Measurements from ENCODE around the gene SLC35E1. TPM values are rescaled to one million over a fixed set of nuclear protein-coding genes. Genes with fewer than 3 reads are reported as not detected.

Gene SLC35E1
- polyA plus RNA-seq, 1 donor (not counting 4 experiments of a cell fraction or from before 2014, with no cell fraction given), result 30.3 TPM

DNA sequence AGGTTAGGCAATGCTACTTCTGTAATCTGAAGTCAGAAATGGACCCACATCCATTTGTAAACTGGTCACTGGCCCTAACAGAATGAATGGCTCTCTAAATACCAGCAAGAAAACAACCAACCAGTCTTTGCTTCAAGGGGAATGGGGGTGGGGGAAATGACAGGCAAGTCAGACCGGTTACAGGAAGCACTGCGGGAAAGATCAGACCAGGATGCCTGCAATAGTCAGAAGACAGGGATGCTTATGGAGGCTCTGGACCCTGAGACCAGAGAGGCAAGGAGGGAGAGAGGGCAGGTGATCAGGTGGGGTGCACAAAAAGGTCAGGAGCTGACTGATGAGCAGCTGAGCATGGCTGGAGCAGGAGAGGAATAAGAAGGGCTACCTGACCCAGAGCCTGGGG is 42.7 kb upstream of the SLC35E1 start:
- no peak for DNase-seq (ENCODE audit: low read depth, low spot score)
- H3K4me2 ChIP-seq (ENCODE audit: control insufficient read depth, extremely low read depth, insufficient read depth, low read depth, low read length), result no peak overlapping the region
- peaks cover 43% of the 10 kb centered on the region for H4K20me1 ChIP-seq (ENCODE audit: control insufficient read depth, extremely low read depth, insufficient read depth, low read length)
- H3K9me1 ChIP-seq (ENCODE audit: control insufficient read depth, extremely low read depth, insufficient read depth, low read length), result peaks cover 5% of the 10 kb centered on the region
- no peaks in the 10 kb centered on the region for H3K27me3 ChIP-seq (ENCODE audit: control insufficient read depth, extremely low read depth, insufficient read depth, low read length)
- dilution Hi-C loops (cut with MboI; ENCODE audit: extremely low pct_ligation_motif_present, low sequenced_read_pairs), result no loop called here
- H3K9me3 ChIP-seq (ENCODE audit: control insufficient read depth, low read depth, low read length), result no peaks in the 10 kb centered on the region
- peaks cover 0 to 3% of the 10 kb centered on the region in 2 experiments for H3K36me3 ChIP-seq (ENCODE audit: control insufficient read depth in 2 of 2, extremely low read depth in 1 of 2, insufficient read depth in 2 of 2, low read length in 2 of 2)
- H3K27ac ChIP-seq (ENCODE audit: control insufficient read depth, insufficient read depth, low read length), result no peak overlapping the region
- no peak overlapping the region for H3K9ac ChIP-seq (ENCODE audit: control insufficient read depth, extremely low read depth, insufficient read depth, low read length)
- no peak for FAIRE-seq
- no peak overlapping the region for H2AFZ ChIP-seq (ENCODE audit: control insufficient read depth, low read length)
- peaks cover 7% of the 10 kb centered on the region for H3K4me1 ChIP-seq (ENCODE audit: control insufficient read depth, extremely low read depth, insufficient read depth, low read length)
- H3K79me2 ChIP-seq (ENCODE audit: control insufficient read depth, insufficient read depth, low read length), result peaks cover 96% of the 10 kb centered on the region
- H3K4me3 ChIP-seq (ENCODE audit: control insufficient read depth in 2 of 3, extremely low read depth in 1 of 3, insufficient read depth in 2 of 3, low read depth in 1 of 3, low read length in 3 of 3), result no peak overlapping the region
- no peak for TF ChIP-seq EZH2 (IDR thresholded peaks at IDR 0.05; ENCODE audit: low read length)
- TF ChIP-seq, protein P1, sequence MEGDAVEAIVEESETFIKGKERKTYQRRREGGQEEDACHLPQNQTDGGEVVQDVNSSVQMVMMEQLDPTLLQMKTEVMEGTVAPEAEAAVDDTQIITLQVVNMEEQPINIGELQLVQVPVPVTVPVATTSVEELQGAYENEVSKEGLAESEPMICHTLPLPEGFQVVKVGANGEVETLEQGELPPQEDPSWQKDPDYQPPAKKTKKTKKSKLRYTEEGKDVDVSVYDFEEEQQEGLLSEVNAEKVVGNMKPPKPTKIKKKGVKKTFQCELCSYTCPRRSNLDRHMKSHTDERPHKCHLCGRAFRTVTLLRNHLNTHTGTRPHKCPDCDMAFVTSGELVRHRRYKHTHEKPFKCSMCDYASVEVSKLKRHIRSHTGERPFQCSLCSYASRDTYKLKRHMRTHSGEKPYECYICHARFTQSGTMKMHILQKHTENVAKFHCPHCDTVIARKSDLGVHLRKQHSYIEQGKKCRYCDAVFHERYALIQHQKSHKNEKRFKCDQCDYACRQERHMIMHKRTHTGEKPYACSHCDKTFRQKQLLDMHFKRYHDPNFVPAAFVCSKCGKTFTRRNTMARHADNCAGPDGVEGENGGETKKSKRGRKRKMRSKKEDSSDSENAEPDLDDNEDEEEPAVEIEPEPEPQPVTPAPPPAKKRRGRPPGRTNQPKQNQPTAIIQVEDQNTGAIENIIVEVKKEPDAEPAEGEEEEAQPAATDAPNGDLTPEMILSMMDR (optimal IDR thresholded peaks at IDR 0.05 in 1 of 3, IDR thresholded peaks at IDR 0.05 in 1 of 3, conservative IDR thresholded peaks at IDR 0.05 in 1 of 3; ENCODE audit: extremely low read depth in 1 of 3, insufficient read depth in 2 of 3, low read length in 3 of 3), result no peak

DNA sequence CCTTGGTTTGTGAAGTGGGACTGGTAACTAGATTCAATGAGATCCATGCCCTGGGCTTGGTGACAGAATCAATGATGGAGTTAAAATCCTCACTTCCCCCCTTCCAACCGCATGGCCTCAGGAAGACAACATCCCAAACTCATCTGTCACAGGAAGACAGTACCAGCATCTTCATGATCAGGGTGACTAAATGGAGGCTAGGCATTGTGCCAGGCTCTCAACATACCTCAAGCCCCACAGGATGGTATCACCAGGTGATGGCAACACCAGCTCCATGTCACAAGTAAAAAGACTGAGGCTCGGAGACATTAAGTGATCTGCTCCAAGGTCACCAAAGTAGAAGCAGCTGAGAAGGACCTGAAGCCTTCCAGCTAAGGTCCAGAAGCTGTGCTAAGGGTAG is 41.6 kb upstream of the SLC35E1 start:
- peaks cover 7% of the 10 kb centered on the region for H3K4me1 ChIP-seq (ENCODE audit: control insufficient read depth, extremely low read depth, insufficient read depth, low read length)
- FAIRE-seq (no peak), DNase-seq (ENCODE audit: low read depth, low spot score) (no peak)
- H3K9ac ChIP-seq (ENCODE audit: control insufficient read depth, extremely low read depth, insufficient read depth, low read length), result no peak overlapping the region
- TF ChIP-seq, protein P1 (optimal IDR thresholded peaks at IDR 0.05 in 1 of 3, IDR thresholded peaks at IDR 0.05 in 1 of 3, conservative IDR thresholded peaks at IDR 0.05 in 1 of 3; ENCODE audit: extremely low read depth in 1 of 3, insufficient read depth in 2 of 3, low read length in 3 of 3), result no peak
- no peak for TF ChIP-seq EZH2 (IDR thresholded peaks at IDR 0.05; ENCODE audit: low read length)
- no peak overlapping the region for H3K4me2 ChIP-seq (ENCODE audit: control insufficient read depth, extremely low read depth, insufficient read depth, low read depth, low read length)
- peaks cover 36% of the 10 kb centered on the region for H4K20me1 ChIP-seq (ENCODE audit: control insufficient read depth, extremely low read depth, insufficient read depth, low read length)
- H3K9me3 ChIP-seq (ENCODE audit: control insufficient read depth, low read depth, low read length), result no peaks in the 10 kb centered on the region
- dilution Hi-C loops (cut with MboI; ENCODE audit: extremely low pct_ligation_motif_present, low sequenced_read_pairs), result no loop called here
- H3K27me3 ChIP-seq (ENCODE audit: control insufficient read depth, extremely low read depth, insufficient read depth, low read length), result no peaks in the 10 kb centered on the region
- H3K9me1 ChIP-seq (ENCODE audit: control insufficient read depth, extremely low read depth, insufficient read depth, low read length), result peaks cover 5% of the 10 kb centered on the region
- no peak overlapping the region for H2AFZ ChIP-seq (ENCODE audit: control insufficient read depth, low read length)
- peaks cover 96% of the 10 kb centered on the region for H3K79me2 ChIP-seq (ENCODE audit: control insufficient read depth, insufficient read depth, low read length)
- peaks cover 0 to 3% of the 10 kb centered on the region in 2 experiments for H3K36me3 ChIP-seq (ENCODE audit: control insufficient read depth in 2 of 2, extremely low read depth in 1 of 2, insufficient read depth in 2 of 2, low read length in 2 of 2)
- no peak overlapping the region for H3K4me3 ChIP-seq (ENCODE audit: control insufficient read depth in 2 of 3, extremely low read depth in 1 of 3, insufficient read depth in 2 of 3, low read depth in 1 of 3, low read length in 3 of 3)
- no peak overlapping the region for H3K27ac ChIP-seq (ENCODE audit: control insufficient read depth, insufficient read depth, low read length)

Measured in keratinocyte (primary cell).